ACC112 (cell line): ENCODE data around the gene DLX1.
"Not testable (repeated sequence)": the region's sequence is repeated elsewhere in the genome, so short reads cannot be mapped to it uniquely, and the experiment has no call there.

Source experiments
- H2AFZ ChIP-seq: fragments of 200-600 bp; sonication (generic); one replicate; pipeline ENCODE4 v1.6.0; 2017; ENCODE audit warnings: antibody characterized with exemption, low read length; ENCODE audit not compliant: unreplicated experiment
- H3K27ac ChIP-seq: fragments of 200-600 bp; sonication (generic); 2 replicates; pipeline ENCODE4 v1.5.1; 2014; ENCODE audit warnings: low read depth, mild to moderate bottlenecking, antibody characterized with exemption, low read length, moderate library complexity
- H3K27me3 ChIP-seq: fragments of 200-600 bp; sonication (generic); 2 replicates; pipeline ENCODE4 v1.6.1; 2014; ENCODE audit warnings: mild to moderate bottlenecking, antibody characterized with exemption, low read length, moderate library complexity, mixed read lengths; ENCODE audit not compliant: insufficient read depth
- H3K36me3 ChIP-seq: fragments of 200-600 bp; sonication (generic); 2 replicates; pipeline ENCODE4 v1.6.1; 2016; ENCODE audit warnings: mild to moderate bottlenecking, antibody characterized with exemption, low read length, moderate library complexity, mixed read lengths; ENCODE audit not compliant: insufficient read depth
- H3K4me1 ChIP-seq: fragments of 200-600 bp; sonication (generic); one replicate; pipeline ENCODE4 v1.6.1; 2016; ENCODE audit warnings: low read length, mixed read lengths; ENCODE audit not compliant: insufficient read depth, unreplicated experiment, control insufficient read depth
- H3K4me3 ChIP-seq: fragments of 200-600 bp; sonication (generic); 2 replicates; pipeline ENCODE4 v1.5.1; 2014; ENCODE audit warnings: mild to moderate bottlenecking, low read depth, low read length
- H3K79me2 ChIP-seq: fragments of 200-600 bp; sonication (generic); one replicate; pipeline ENCODE4 v1.6.0; 2016; ENCODE audit warnings: low read length; ENCODE audit not compliant: control insufficient read depth, unreplicated experiment, insufficient read depth

The DLX1 gene

DNA sequence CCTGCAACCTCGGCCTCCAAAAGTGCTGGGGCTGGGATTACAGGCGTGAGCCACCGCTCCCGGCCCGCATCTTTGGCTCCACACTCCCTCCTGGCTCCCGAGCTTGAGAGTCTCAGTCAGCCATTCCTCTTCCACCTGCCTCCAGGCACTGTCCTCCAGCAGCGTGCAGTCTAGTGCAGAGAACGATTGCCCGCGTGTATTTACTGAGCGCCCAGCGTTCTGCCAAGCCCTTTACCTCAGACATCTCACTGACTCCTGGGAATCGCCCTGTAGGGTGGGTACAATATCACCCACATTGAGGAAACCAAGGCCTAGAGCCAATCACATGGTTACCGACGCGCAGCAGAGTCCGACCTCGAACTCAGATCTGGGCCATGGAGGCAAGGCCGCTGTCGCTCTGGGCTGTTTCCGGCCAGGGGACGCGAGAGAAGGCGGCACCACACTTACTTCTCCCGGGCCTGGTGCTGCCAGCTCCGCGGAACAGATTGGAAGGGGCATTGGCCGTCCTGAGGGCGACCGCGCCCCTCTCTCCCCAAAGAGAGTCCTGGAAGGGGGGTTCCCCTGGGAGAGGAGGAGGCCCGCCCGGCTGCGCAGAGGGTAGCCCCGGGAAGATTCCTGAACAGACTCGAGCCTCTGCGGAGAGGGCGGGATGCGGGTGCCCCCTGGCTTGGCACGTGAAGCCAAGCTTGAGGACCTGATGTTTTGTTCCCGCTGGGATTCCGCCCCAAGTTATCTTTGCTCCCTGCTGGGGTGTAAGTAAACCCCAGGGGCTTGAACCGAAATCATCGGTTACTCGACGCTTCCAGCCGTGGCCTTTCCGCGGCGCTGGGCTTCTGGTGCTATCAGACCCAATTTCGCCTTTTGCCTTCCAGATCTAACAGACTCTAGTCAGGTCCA, 22.6 kb downstream of the DLX1 start:
- no peak overlapping the region for H3K27ac ChIP-seq
- H3K27me3 ChIP-seq, result no peaks in the 10 kb centered on the region
- H3K36me3 ChIP-seq, result no peaks in the 10 kb centered on the region
- no peak overlapping the region for H2AFZ ChIP-seq
- H3K79me2 ChIP-seq, result no peaks in the 10 kb centered on the region
- H3K4me3 ChIP-seq, result no peak overlapping the region
- H3K4me1 ChIP-seq, result no peaks in the 10 kb centered on the region

DNA sequence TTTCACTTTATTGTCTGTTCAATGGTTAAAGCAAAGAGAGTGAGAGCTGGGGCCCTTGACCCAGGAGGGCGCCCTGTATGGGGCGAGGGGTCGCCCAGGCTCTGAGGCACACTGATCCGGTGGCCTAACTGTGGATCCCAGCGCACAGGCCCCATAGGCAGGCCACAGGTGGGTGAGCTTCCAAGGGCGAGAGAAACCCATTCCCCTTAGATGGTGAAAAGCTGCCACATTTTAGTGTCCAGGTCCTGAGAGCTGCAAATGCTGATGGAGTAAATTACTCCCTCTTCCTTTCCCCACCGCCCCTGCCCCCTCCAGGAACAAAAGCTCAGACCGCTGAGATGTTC, 23.3 kb downstream of the DLX1 start:
- Histone ChIP-seq H3K4me3 (no peak overlapping the region), H3K79me2 (no peaks in the 10 kb centered on the region), H2AFZ (no peak overlapping the region), H3K36me3 (no peaks in the 10 kb centered on the region), H3K27me3 (no peaks in the 10 kb centered on the region), H3K27ac (no peak overlapping the region), H3K4me1 (no peaks in the 10 kb centered on the region)

- H3K27ac ChIP-seq, result no peak overlapping the region
- no peaks in the 10 kb centered on the region for H3K79me2 ChIP-seq
- no peak overlapping the region for H2AFZ ChIP-seq
- H3K27me3 ChIP-seq, result no peaks in the 10 kb centered on the region
- no peaks in the 10 kb centered on the region for H3K4me1 ChIP-seq
- no peak overlapping the region for H3K4me3 ChIP-seq
- no peaks in the 10 kb centered on the region for H3K36me3 ChIP-seq
Observed at GRCh38 chr2:172109256-172109987, 24.1 kb downstream of the DLX1 start.

GRCh38 chr2:172109988-172110811, 24.9 kb downstream of the DLX1 start:
- no peaks in the 10 kb centered on the region for H3K4me1 ChIP-seq
- H3K27me3 ChIP-seq, result no peaks in the 10 kb centered on the region
- H3K36me3 ChIP-seq, result no peaks in the 10 kb centered on the region
- H3K79me2 ChIP-seq, result no peaks in the 10 kb centered on the region
- H3K27ac ChIP-seq, result no peak overlapping the region
- H2AFZ ChIP-seq, result no peak overlapping the region
- H3K4me3 ChIP-seq, result no peak overlapping the region

- peaks cover 1% of the 10 kb centered on the region for H3K4me1 ChIP-seq
- H3K4me3 ChIP-seq, result no peak overlapping the region
- no peaks in the 10 kb centered on the region for H3K79me2 ChIP-seq
- H3K27ac ChIP-seq, result no peak overlapping the region
- no peak overlapping the region for H2AFZ ChIP-seq
- H3K36me3 ChIP-seq, result no peaks in the 10 kb centered on the region
- H3K27me3 ChIP-seq, result no peaks in the 10 kb centered on the region
Observed at GRCh38 chr2:172113617-172114016, 28.3 kb downstream of the DLX1 start.

DNA sequence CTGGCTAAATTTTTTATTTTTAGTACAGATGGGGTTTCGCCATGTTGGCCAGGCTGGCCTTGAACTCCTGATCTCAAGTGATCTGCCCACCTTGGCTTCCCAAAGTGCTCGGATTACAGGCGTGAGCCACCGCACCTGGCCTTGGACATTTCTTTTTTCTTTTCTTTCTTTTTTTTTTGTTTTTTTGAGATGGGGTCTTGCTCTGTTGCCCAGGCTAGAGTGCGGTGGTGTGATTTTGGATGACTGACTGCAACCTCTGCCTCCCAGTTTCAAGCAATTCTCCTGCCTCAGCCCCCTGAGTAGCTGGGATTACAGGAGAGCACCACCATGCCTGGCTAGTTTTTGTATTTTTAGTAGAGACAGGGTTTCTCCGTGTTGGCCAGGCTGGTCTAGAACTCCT, 28.9 kb downstream of the DLX1 start:
- H3K4me1 ChIP-seq, H3K27ac ChIP-seq, H2AFZ ChIP-seq, H3K27me3 ChIP-seq, H3K36me3 ChIP-seq, H3K79me2 ChIP-seq, H3K4me3 ChIP-seq: not testable (repeated sequence)

DNA sequence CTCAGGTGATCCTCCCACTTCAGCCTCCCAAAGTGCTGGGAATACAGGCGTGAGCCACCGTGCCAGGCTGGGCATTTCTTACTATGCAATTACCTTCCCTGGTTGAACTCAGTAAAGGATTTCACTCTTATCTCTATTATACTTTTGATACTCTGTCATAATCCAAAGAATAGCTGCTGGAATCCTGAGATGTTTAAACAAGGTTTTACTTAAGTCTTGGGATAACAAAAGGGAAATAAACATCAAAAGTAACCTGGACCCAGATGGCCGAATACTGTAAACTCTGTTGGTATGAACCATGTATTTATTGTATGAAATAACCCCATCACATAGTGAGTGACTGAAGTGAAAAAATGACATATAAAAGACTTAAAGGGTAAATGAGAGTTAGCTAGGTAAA, 29.3 kb downstream of the DLX1 start:
- H3K4me3 ChIP-seq, result no peak overlapping the region
- H3K27me3 ChIP-seq, result no peaks in the 10 kb centered on the region
- H3K4me1 ChIP-seq, result peaks cover 11% of the 10 kb centered on the region
- H3K27ac ChIP-seq, result no peak overlapping the region
- H3K79me2 ChIP-seq, result no peaks in the 10 kb centered on the region
- no peak overlapping the region for H2AFZ ChIP-seq
- H3K36me3 ChIP-seq, result no peaks in the 10 kb centered on the region

DNA sequence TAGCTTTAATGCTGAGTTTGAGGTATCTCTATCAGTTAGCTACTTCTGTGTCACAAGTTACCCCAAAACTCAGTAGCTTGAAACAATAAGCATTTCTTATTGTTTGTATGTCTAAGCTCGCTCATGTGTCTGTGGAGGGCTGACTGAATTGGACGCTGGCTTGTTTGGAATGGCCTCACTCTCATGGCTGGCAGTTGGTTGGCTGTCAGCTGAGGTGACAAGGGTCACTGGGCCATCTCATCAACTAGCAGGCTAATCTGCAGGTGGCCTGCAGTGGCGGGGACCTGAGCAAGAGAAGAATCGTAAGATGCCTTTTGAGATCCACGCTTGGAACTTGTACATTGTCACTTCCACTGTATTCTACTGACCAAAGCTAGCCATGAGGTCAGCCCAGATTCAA, 30.8 kb downstream of the DLX1 start:
- no peak overlapping the region for H2AFZ ChIP-seq
- H3K27ac ChIP-seq, result no peak overlapping the region
- no peak overlapping the region for H3K4me3 ChIP-seq
- H3K36me3 ChIP-seq, result no peaks in the 10 kb centered on the region
- H3K79me2 ChIP-seq, result no peaks in the 10 kb centered on the region
- no peaks in the 10 kb centered on the region for H3K27me3 ChIP-seq
- peaks cover 17% of the 10 kb centered on the region for H3K4me1 ChIP-seq

- peaks cover 23% of the 10 kb centered on the region for H3K4me1 ChIP-seq
- peak overlapping the region; percentile 82 for H2AFZ ChIP-seq
- H3K36me3 ChIP-seq, result no peaks in the 10 kb centered on the region
- H3K27me3 ChIP-seq, result no peaks in the 10 kb centered on the region
- H3K27ac ChIP-seq, result peak overlapping the region; percentile 97
- H3K4me3 ChIP-seq, result peak overlapping the region; percentile 67
- no peaks in the 10 kb centered on the region for H3K79me2 ChIP-seq
Observed at GRCh38 chr2:172119089-172119488, 33.8 kb downstream of the DLX1 start.

GRCh38 chr2:172120118-172120517, 34.8 kb downstream of the DLX1 start:
- H3K4me1 ChIP-seq, result peaks cover 23% of the 10 kb centered on the region
- H2AFZ ChIP-seq, result no peak overlapping the region
- H3K36me3 ChIP-seq, result no peaks in the 10 kb centered on the region
- no peaks in the 10 kb centered on the region for H3K27me3 ChIP-seq
- H3K4me3 ChIP-seq, result no peak overlapping the region
- H3K27ac ChIP-seq, result no peak overlapping the region
- H3K79me2 ChIP-seq, result no peaks in the 10 kb centered on the region
